ENCODE measurements around the gene LSM4.

Gene LSM4

GRCh38 chr19:18291590-18292461 lies 31.1 kb downstream of the LSM4 start:
- peak; percentile 69 for DNase-seq

- DNase-seq, result no peak
Observed at GRCh38 chr19:18291019-18291524, 31.8 kb downstream of the LSM4 start.

GRCh38 chr19:18290302-18291018 lies 32.4 kb downstream of the LSM4 start:
- DNase-seq, result peak; percentile 63

GRCh38 chr19:18289471-18290301 lies 33.2 kb downstream of the LSM4 start:
- DNase-seq, result no peak

DNA sequence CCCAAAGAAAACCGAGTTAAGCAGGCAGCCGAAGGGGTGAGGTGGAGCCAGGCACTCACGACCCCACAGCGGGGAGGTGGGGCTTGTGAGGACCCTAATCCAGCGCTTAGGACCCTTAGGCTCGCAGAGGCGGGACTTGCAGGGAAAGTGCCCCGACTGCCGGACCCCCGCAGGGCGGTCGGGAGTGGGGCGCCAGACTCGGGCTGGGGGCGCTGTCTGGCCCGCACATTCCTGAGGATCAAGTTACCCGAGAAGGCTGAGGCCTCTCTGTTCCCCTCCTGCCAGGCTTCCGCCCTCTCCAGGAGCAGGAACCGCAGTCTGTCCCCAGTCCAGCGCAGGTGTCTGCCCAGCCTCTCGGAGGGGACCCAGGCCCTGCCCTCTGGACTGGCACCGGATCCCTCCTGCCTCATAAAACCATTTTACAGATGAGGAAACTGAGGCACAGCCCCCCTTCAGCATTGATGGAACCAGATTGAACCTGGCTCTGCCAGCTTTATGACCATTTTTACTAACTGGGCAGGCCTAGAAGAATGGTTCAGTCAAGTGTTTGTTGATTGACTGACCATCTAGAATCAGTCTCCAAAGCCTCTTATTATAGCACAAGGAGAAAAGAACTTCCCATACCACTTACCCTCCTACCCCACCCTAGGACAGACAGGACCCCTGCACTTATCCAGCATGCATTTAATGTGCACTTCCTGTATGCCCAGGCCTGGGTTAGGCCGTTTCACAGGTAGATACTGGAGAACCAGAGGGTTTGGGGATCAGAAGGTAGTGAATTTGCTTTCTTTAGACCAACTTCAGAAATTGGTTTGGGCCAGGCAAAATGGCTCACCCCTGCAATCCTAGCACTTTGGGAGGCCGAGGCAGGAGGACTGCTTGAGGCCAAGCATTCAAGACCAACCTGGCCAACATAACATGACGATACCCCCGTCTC lies 34.8 kb downstream of the LSM4 start:
- no peak for DNase-seq

- DNase-seq, result no peak
Observed at GRCh38 chr19:18286973-18287635, 35.8 kb downstream of the LSM4 start.

DNA sequence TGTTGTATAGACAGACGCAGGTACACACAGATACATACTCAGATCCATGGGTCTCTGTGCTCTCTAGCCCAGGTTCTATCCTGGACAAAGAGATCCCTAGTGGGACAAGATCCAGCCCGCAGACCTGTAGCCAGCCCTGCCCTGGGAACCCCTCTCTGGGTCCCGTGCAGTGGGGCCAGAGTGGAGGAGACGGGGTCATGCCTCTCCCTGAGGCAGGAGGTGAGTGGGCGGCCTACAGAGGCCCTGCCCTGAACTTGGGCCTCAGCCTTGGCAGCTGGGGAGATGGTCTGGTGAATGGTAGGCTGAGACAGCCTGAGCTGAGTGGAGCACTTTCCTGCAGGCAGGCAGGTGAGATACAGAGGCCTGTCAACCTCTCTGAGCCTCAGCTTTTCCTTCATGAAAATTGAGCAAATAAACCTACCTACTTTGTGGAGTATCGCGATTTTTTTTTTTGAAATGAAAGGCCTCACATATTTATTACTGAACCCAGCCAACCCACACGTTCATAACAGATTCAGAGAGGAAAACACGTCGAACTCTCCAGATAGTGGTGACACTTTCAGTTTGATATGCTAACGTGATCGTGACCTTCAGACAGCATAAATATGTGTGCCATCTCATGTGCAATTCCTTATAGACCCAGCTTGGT lies 38.0 kb downstream of the LSM4 start:
- DNase-seq, result no peak

- no peak for DNase-seq
Observed at GRCh38 chr19:18283338-18283737, 39.5 kb downstream of the LSM4 start.

DNA sequence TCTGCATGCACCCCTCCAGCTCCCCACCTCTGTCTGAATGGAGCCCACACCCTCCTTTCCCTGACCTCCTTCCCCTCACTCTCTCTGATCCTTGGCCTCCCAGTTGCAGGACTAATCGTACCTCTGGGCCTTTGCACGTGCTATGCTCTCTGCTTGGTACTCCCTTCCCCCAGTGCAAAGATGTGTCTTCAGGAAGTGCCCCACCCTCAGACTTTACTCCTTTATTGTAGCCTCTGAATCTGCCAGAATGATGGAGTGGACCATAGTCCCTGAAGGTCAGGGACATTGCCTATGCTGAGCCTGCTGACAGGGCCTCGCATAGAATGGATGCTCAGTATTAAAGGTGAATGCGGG lies 40.1 kb downstream of the LSM4 start:
- DNase-seq, result no peak

DNA sequence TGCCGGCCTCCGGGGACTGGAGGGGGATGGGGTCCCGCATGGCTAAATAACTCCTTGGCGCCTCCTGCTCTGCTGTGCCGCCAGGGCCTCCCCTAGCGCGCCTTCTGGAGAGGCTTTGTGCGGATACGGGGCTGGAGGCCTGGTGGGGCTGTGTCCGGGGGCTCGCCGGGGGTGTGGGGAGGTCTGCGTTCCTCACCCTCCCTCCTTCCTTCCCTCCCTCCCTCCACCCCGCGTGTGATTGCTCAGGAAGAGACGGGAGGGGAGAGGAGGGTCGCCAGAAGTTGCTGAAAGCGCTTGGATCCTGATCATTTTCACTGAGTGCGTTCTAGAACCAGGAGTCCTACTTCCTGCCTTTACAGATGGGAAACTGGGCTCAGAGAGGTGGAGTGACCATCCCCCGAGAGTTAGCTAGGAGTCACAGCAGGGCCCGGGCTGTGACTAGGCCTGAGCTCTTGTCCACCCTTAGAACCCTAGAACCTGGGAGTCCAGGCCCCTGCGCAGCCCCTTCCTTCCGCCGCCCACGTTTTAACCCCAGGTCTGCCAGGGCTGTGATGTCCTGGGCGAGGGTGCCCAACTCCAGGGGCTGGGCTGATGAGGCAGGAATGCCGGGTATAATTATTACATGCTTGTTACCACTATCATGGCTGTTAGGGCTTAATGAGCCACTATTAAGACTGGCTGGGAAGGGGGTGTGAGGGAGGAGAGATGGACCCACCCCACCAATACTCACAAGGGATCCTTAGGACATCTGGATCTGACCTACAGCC lies 40.7 kb downstream of the LSM4 start:
- DNase-seq, result peak; percentile 65

DNA sequence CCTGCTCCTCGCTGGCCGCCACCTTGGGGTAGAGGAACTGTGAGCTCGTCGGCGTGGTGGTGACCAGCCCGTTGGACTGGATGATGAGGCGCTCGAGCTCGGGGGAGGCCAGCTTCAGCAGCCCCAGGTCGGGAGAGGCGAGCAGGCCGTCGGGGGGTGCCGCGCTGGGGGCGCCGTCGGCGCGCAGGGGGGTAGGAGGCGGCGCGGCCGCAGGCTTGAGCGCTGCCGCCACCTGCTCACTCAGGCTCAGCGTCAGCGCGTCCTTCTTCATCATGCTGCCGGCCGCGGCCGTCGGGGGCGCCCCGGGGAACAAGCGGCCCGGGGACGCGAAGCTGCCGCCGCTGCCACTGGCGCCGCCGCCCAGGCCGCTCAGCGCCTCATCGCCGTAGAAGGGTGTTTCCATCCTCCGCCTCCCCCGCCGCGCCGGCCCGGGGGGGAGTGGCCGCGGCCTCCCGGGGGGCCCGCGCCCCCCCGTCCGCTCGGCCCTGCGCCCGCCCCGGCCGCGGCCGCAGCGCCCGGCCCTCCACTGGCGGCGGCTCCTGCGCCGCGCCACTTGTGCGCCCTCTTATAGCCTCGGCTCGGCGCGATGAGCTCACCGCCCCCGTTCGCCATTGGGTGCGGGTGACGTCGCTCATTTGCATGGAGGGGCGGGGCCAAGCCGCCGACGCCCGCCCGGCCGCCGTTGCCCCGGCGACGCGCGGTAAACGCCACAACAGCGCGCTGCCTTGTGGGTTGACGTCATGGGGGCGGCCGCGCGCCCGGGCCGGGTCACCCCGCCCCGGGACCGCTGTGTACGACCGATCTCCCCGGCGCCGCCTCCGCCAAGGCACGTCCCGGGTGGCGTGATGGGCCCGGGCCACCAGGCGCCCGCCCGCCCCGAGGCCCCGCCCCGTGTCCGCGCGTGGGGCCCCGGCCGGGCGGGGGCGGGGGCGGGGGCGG lies 41.5 kb downstream of the LSM4 start, which contains the start of gene JUND:
Gene JUND, minus strand, starts transcription at position 541 of the 939 bp plus-strand sequence. Its CDS starts 138 bp downstream, at position 403.
- DNase-seq, result peak; percentile 96

- peak; percentile 77 for DNase-seq
Observed at GRCh38 chr19:18280247-18281081, 42.4 kb downstream of the LSM4 start.

DNA sequence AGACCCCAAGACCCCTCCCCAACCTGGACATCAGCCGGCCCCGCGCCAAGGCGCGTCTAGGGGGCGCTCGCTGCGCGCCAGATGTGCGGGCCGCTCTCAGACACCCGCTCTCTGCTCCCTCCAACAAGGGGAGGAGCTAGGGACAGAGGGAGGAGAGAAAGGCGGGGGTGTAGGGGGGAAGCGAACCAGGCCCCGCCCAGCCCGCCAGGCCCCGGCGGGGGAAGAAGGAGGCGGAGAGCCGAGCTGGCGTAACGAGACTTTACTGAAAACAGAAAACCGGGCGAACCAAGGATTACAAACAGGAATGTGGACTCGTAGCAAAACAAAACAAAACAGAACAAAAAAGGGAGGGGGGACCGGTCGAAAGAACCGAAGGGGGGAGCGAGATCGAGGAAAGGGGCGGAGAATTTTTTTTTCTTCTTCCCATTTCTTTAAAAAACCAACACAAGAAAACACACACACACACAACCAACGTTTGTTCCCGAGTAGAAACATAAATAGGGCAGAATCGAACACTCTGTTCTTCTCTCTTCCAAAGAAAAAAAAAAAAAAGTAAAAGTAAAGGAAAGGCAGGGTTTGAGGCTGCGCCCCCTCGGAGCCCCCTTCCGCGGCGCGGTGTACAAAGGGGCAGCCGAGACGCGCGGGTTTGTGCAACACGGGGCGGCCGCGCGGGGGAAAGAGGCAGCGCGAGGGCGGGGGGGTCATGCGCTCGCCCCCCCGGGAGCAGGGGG lies 43.2 kb downstream of the LSM4 start:
- DNase-seq, result peak; percentile 83

- DNase-seq, result no peak
Observed at GRCh38 chr19:18279266-18279515, 43.7 kb downstream of the LSM4 start.

GRCh38 chr19:18278521-18279265 lies 44.2 kb downstream of the LSM4 start:
- peak; percentile 57 for DNase-seq

- no peak for DNase-seq
Observed at GRCh38 chr19:18274781-18275356, 48.0 kb downstream of the LSM4 start.
